ENCODE data around the gene C16orf54. TPM values are rescaled to one million over a fixed set of nuclear protein-coding genes. Genes with fewer than 3 reads are reported as not detected.
"Not testable (repeated sequence)": the region's sequence is repeated elsewhere in the genome, so short reads cannot be mapped to it uniquely, and the experiment has no call there.

Gene C16orf54
- total RNA-seq, 2 donors from 2014 or later, result 1.1 to 1.2 TPM

- Histone ChIP-seq H3K9me3 (no peaks in the 10 kb centered on the region), H3K36me3 (no peaks in the 10 kb centered on the region), H3K27ac (peak within 1 kb of the TSS; percentile 92 to 93), H3K4me3 (peak within 1 kb of the TSS; percentile 89 to 91), H3K4me1 (replicated peaks) (peaks cover 2% of the 10 kb centered on the region), H3K27me3 (replicated peaks; ENCODE audit: insufficient read depth) (no peaks in the 10 kb centered on the region)
- WGBS, result under 1% methylated on average over 56 of the region's 67 CpGs
- intact Hi-C loops (cut with DNase I), result no loop called here
- TF ChIP-seq CTCF (IDR thresholded peaks at IDR 0.05) (peak; percentile 51 to 94 (median 77)), POLR2A (IDR thresholded peaks at IDR 0.05) (peak; percentile 89), POLR2AphosphoS5 (IDR thresholded peaks at IDR 0.05) (peak; percentile 100)
- peak; percentile 98 for DNase-seq (ENCODE audit: low spot score)
These were observed 44.6 kb upstream of the C16orf54 start, which contains the start of gene KIF22 for GRCh38 chr16:29790183-29790948. Gene KIF22, plus strand, starts transcription at chr16:29790751. Its CDS starts 9 bp downstream, at chr16:29790760.

- TF ChIP-seq CTCF (IDR thresholded peaks at IDR 0.05) (no peak), POLR2AphosphoS5 (IDR thresholded peaks at IDR 0.05) (no peak)
- no peaks in the 10 kb centered on the region for H3K27me3 ChIP-seq (replicated peaks; ENCODE audit: insufficient read depth)
- peak overlapping the region; percentile 89 to 91 for H3K4me3 ChIP-seq
- no peaks in the 10 kb centered on the region for H3K9me3 ChIP-seq
- no peak for DNase-seq (ENCODE audit: low spot score)
- intact Hi-C loops (cut with DNase I), result no loop called here
- 58% methylated on average over 20 of the region's 20 CpGs for WGBS
- peak overlapping the region; percentile 92 to 93 for H3K27ac ChIP-seq
- peaks cover 2% of the 10 kb centered on the region for H3K4me1 ChIP-seq (replicated peaks)
- no peaks in the 10 kb centered on the region for H3K36me3 ChIP-seq
These were observed 44.0 kb upstream of the C16orf54 start for GRCh38 chr16:29789775-29790182.

DNA sequence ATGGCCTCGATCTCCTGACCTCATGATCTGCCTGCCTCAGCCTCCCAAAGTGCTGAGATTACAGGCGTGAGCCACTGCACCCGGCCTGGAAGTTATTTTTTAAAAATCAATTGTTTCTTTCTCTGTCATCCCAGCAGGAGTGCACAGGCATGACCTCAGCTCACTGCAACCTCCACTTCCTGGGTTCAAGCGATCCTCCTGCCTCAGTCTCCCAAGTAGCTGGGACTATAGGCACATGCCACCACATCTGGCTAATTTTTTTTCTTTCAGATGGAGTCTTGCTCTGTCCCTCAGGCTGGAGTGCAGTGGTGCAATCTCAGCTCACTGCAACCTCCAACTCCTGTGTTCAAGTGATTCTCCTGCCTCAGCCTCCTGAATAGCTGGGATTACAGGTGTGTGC is 41.4 kb upstream of the C16orf54 start:
- 93% methylated on average over 4 of the region's 4 CpGs for WGBS

DNA sequence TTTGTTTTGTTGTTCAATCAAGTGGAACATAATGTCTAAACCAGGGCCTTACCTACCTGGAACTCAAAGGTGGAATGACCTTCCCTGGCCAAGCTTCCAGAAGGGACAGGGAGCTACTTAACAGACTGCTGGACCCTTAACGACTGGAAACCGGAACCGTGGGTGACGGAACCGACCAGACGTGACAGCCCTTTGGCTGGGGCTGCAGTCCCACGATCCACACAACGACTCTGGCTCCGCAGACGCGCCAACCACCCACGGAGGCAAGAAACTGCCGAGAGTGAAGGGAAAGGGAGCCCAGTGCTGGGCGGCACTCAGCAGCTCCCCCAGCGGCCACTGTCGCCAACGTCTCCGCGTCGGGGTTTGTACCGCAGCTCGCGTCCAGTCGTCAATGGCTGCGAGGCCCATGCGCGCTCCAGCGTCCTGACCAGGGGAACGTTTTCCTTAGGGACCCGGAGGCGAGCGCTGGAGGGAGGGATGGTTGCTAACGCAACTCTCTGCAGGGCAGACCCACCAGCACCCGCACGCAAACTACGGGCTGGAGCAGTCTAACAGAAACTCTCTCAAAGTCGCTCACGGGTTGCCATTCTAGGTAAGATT is 39.2 kb upstream of the C16orf54 start:
- intact Hi-C loops (cut with DNase I), result no loop called here
- DNase-seq (ENCODE audit: low spot score), result peak; percentile 13
- H3K36me3 ChIP-seq, result no peaks in the 10 kb centered on the region
- no peak overlapping the region for H3K27ac ChIP-seq
- no peaks in the 10 kb centered on the region for H3K9me3 ChIP-seq
- H3K4me1 ChIP-seq (replicated peaks), result peaks cover 2% of the 10 kb centered on the region
- H3K27me3 ChIP-seq (replicated peaks; ENCODE audit: insufficient read depth), result no peaks in the 10 kb centered on the region
- no peak overlapping the region for H3K4me3 ChIP-seq
- 14% methylated on average over 37 of the region's 38 CpGs for WGBS
- TF ChIP-seq POLR2AphosphoS5 (IDR thresholded peaks at IDR 0.05) (no peak), CTCF (IDR thresholded peaks at IDR 0.05) (peak in 2 of 4 experiments; percentile 47 to 65), POLR2A (IDR thresholded peaks at IDR 0.05) (no peak)

More for the DNA sequence above, 41.4 kb upstream of the C16orf54 start:
- H3K36me3 ChIP-seq; H3K4me1 ChIP-seq (replicated peaks); H3K27ac ChIP-seq; H3K27me3 ChIP-seq (replicated peaks; ENCODE audit: insufficient read depth); H3K4me3 ChIP-seq; H3K9me3 ChIP-seq; DNase-seq (ENCODE audit: low spot score); intact Hi-C loops (cut with DNase I): not testable (repeated sequence)

DNA sequence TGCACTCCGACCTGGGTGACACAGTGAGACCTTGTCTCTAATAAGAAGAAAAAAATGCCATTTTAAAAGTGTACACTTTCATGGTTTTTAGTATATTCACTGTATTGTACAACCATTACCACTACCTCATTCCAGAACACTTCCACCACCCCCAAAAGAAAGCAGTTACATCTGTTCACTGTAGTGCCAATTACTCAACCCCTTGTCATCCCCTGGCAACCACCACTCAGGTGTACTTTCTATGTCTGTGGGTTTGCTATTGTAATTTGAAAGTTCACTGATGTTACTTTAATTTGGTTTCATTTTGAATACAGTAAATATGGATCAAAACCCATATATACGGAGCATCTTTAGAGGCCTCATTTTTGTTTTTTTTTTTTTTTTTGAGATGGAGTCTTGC is 38.4 kb upstream of the C16orf54 start:
- intact Hi-C loops (cut with DNase I), result no loop called here
- H3K9me3 ChIP-seq, result no peaks in the 10 kb centered on the region
- H3K4me1 ChIP-seq (replicated peaks), result no peaks in the 10 kb centered on the region
- H3K36me3 ChIP-seq, result no peaks in the 10 kb centered on the region
- no peak overlapping the region for H3K27ac ChIP-seq
- no peak overlapping the region for H3K4me3 ChIP-seq
- no peak for DNase-seq (ENCODE audit: low spot score)
- no peaks in the 10 kb centered on the region for H3K27me3 ChIP-seq (replicated peaks; ENCODE audit: insufficient read depth)
- 93% methylated on average over 2 of the region's 2 CpGs for WGBS
- TF ChIP-seq POLR2AphosphoS5 (IDR thresholded peaks at IDR 0.05) (no peak), CTCF (IDR thresholded peaks at IDR 0.05) (no peak), POLR2A (IDR thresholded peaks at IDR 0.05) (no peak)

- WGBS, result 71% methylated on average over 13 of the region's 13 CpGs
- H3K4me1 ChIP-seq (replicated peaks); H3K27ac ChIP-seq; DNase-seq (ENCODE audit: low spot score); H3K9me3 ChIP-seq; intact Hi-C loops (cut with DNase I); H3K27me3 ChIP-seq (replicated peaks; ENCODE audit: insufficient read depth); H3K4me3 ChIP-seq; H3K36me3 ChIP-seq: not testable (repeated sequence)
These were observed 37.5 kb upstream of the C16orf54 start for GRCh38 chr16:29783094-29783953.
